GM10248 (cell line): ENCODE measurements around the gene IL6.

Experiments
- CTCF ChIA-PET: fragments of 300-600 bp; sonication (Branson Sonifier 250); formaldehyde crosslinking; extraction: SDS; loops from one replicate; lab custom pipeline; 2021; ENCODE audit warnings: antibody characterized with exemption; lab: Yijun Ruan, JAX
- POLR2A ChIA-PET: fragments of 350-650 bp; sonication (Branson Sonifier 250); formaldehyde crosslinking; extraction: SDS; loops from one replicate; lab custom pipeline; 2020; ENCODE audit warnings: antibody characterized with exemption; lab: Yijun Ruan, JAX
- DNase-seq: peaks from one replicate; pipeline ENCODE4 v3.0.0; 2012; ENCODE audit errors: extremely low spot score
- CTCF ChIP-seq: IDR thresholded peaks from 2 replicates; pipeline ENCODE4 v1.5.1; 2012; ENCODE audit warnings: mild to moderate bottlenecking, low read depth; ENCODE audit errors: extremely low read depth, missing control alignments, control extremely low read depth

Gene IL6

GRCh38 chr7:22781230-22781711 lies 54.3 kb downstream of the IL6 start:
- DNase-seq = no peak
- TF ChIP-seq CTCF = no peak
- CTCF ChIA-PET = interaction anchor here (0.7 to 5.8 kb wide), 17 partner anchors 7 to 295 kb away, joined by 3 to 92 read pairs (median 6); partner anchors contain the start of gene IL6
- POLR2A ChIA-PET = no interaction called here
